DOHH2 (cell line): ENCODE data around the gene EXOC6B.

Experiments
- CTCF ChIP-seq: fragments of 200-600 bp; sonication (generic); IDR thresholded peaks from one replicate; pipeline ENCODE4 v1.5.1; 2014; ENCODE audit warnings: antibody characterized with exemption, mild to moderate bottlenecking, low read depth, low read length; ENCODE audit not compliant: poor library complexity, severe bottlenecking
- EZH2phosphoT487 ChIP-seq: fragments of 200-600 bp; sonication (generic); IDR thresholded peaks from 2 replicates; pipeline ENCODE4 v1.6.1; 2017; ENCODE audit warnings: borderline replicate concordance, mild to moderate bottlenecking, antibody characterized with exemption, low read length, moderate library complexity, mixed read lengths

GRCh38 chr2:72135921-72136320 is 689.9 kb downstream of the EXOC6B start:
- no peak for TF ChIP-seq CTCF
- TF ChIP-seq EZH2phosphoT487 = no peak
